Esophagus muscularis mucosa (tissue), 4 donors: ENCODE data around the gene SLC2A6. TPM values are rescaled to one million over a fixed set of nuclear protein-coding genes. Genes with fewer than 3 reads are reported as not detected.

Source experiments
- DNase-seq: peaks from one replicate; pipeline ENCODE4 v3.0.0-alpha.2; 2017; ENCODE audit errors: extremely low spot score
- H3K27ac ChIP-seq, 4 donors: fragments of 200-600 bp; sonication (generic); replicated peaks in 1 of 4; 1 replicate in 3 of 4; 2 replicates in 1 of 4; pipeline ENCODE4 v1.5.1; 2016 to 2019; ENCODE audit warnings: mild to moderate bottlenecking in 1 of 4
- H3K27me3 ChIP-seq, 4 donors: fragments of 200-600 bp; sonication (generic); one replicate each; pipeline versions ENCODE4 v1.5.1 to v1.6.0; 2016 to 2019
- H3K36me3 ChIP-seq, 4 donors: fragments of 200-600 bp; sonication (generic); one replicate each; pipeline ENCODE4 v1.5.1; 2016 to 2019
- H3K4me1 ChIP-seq, 4 donors: fragments of 200-600 bp; sonication (generic); one replicate each; pipeline ENCODE4 v1.5.1; 2016 to 2019
- H3K4me3 ChIP-seq, 4 donors: fragments of 200-600 bp; sonication (generic); 1 replicate in 2 of 4; 2 replicates in 2 of 4; pipeline ENCODE4 v1.5.1; 2016 to 2019; ENCODE audit warnings: mild to moderate bottlenecking in 4 of 4, moderate library complexity in 1 of 4
- H3K9me3 ChIP-seq, 4 donors: fragments of 200-600 bp; sonication (generic); 1 replicate in 3 of 4; 2 replicates in 1 of 4; pipeline ENCODE4 v1.5.1; 2016 to 2019
- CTCF ChIP-seq, 3 experiments: fragments of 200-600 bp in 2 of 3; fragments of 450-650 bp in 1 of 3; sonication (generic) in 2 of 3; IDR thresholded peaks; one replicate each; pipeline ENCODE4 v1.5.1; 2017 to 2019; ENCODE audit warnings: antibody characterized with exemption in 3 of 3, mild to moderate bottlenecking in 2 of 3, moderate library complexity in 1 of 3
- EP300 ChIP-seq: sonication (generic); formaldehyde crosslinking; IDR thresholded peaks from one replicate; pipeline ENCODE4 v1.6.1; 2017; ENCODE audit warnings: antibody characterized with exemption
- POLR2A ChIP-seq: fragments of 450-650 bp; IDR thresholded peaks from one replicate; pipeline ENCODE4 v1.6.1; 2017; ENCODE audit warnings: antibody characterized with exemption, moderate library complexity, mild to moderate bottlenecking, low read depth
- POLR2AphosphoS5 ChIP-seq, 2 donors: sonication (generic); formaldehyde crosslinking; IDR thresholded peaks; one replicate each; pipeline ENCODE4 v1.6.1; 2017; ENCODE audit warnings: antibody characterized with exemption in 2 of 2
- WGBS: methylation state at CpG from one replicate; pipeline ENCODE4 v1.1.5; 2018; 5-methylcytosine and 5-hydroxymethylcytosine counted together
- intact Hi-C: fragments of 100-400 bp; cut with DNase I; formaldehyde crosslinking; loops from one replicate; pipeline ENCODE4 v1.15.1; 2023
- total RNA-seq, 4 donors: library from RNA; depleted of rRNA; stranded (reverse); fragments of >200 nt; gene quantifications; one replicate each; pipeline versions ENCODE4 v1.1.0 to v1.2.1, GENCODE V29; 2016

Gene SLC2A6
- total RNA-seq, 4 donors from 2014 or later: 2.9 to 8.6 (median 5.9) TPM

GRCh38 chr9:133429641-133430161 is 49.2 kb downstream of the SLC2A6 start:
- Histone ChIP-seq H3K4me3 (peak overlapping the region in 1 of 4 donors; percentile 43), H3K4me1 (peaks cover 2 to 22% (median 18%) of the 10 kb centered on the region in 4 donors), H3K27me3 (peaks cover 0 to 54% (median 17%) of the 10 kb centered on the region in 4 donors), H3K9me3 (no peaks in the 10 kb centered on the region), H3K36me3 (peaks cover 0 to 2% (median 0%) of the 10 kb centered on the region in 4 donors), H3K27ac (no peak overlapping the region)
- intact Hi-C loops: no loop called here
- 24% methylated on average over 36 of the region's 49 CpGs for WGBS
- DNase-seq: no peak
- no peak for TF ChIP-seq POLR2A
- TF ChIP-seq POLR2AphosphoS5 (IDR thresholded peaks at IDR 0.05): no peak
- no peak for TF ChIP-seq EP300
- TF ChIP-seq CTCF (IDR thresholded peaks at IDR 0.05): peak in 1 of 3 experiments; percentile 37

- 12% methylated on average over 18 of the region's 18 CpGs for WGBS
- intact Hi-C loops: no loop called here
- TF ChIP-seq CTCF (IDR thresholded peaks at IDR 0.05): no peak
- no peak for TF ChIP-seq POLR2A
- no peak for TF ChIP-seq EP300
- TF ChIP-seq POLR2AphosphoS5 (IDR thresholded peaks at IDR 0.05): no peak
- Histone ChIP-seq H3K4me3 (peak overlapping the region in 3 of 4 donors; percentile 28 to 43 (median 35)), H3K27me3 (peaks cover 0 to 59% (median 17%) of the 10 kb centered on the region in 4 donors), H3K36me3 (peaks cover 0 to 2% (median 0%) of the 10 kb centered on the region in 4 donors), H3K4me1 (peaks cover 2 to 22% (median 18%) of the 10 kb centered on the region in 4 donors), H3K27ac (no peak overlapping the region), H3K9me3 (no peaks in the 10 kb centered on the region)
- DNase-seq: no peak
These were observed 49.7 kb downstream of the SLC2A6 start for GRCh38 chr9:133429214-133429613.

GRCh38 chr9:133428617-133429101 is 50.2 kb downstream of the SLC2A6 start:
- WGBS: 17% methylated on average over 23 of the region's 57 CpGs
- intact Hi-C loops: no loop called here
- Histone ChIP-seq H3K4me3 (peak overlapping the region; percentile 28 to 52 (median 39)), H3K27me3 (peaks cover 0 to 64% (median 17%) of the 10 kb centered on the region in 4 donors), H3K4me1 (peaks cover 2 to 22% (median 18%) of the 10 kb centered on the region in 4 donors), H3K36me3 (peaks cover 0 to 2% (median 0%) of the 10 kb centered on the region in 4 donors), H3K9me3 (no peaks in the 10 kb centered on the region), H3K27ac (no peak overlapping the region)
- no peak for DNase-seq
- TF ChIP-seq CTCF (IDR thresholded peaks at IDR 0.05): no peak
- TF ChIP-seq POLR2AphosphoS5 (IDR thresholded peaks at IDR 0.05): no peak
- TF ChIP-seq EP300: no peak
- TF ChIP-seq POLR2A: no peak

GRCh38 chr9:133427658-133428348 is 51.1 kb downstream of the SLC2A6 start:
- DNase-seq: no peak
- Histone ChIP-seq H3K27me3 (peaks cover 0 to 68% (median 17%) of the 10 kb centered on the region in 4 donors), H3K4me1 (peaks cover 2 to 22% (median 18%) of the 10 kb centered on the region in 4 donors), H3K4me3 (peak overlapping the region in 1 of 4 donors; percentile 43), H3K27ac (no peak overlapping the region), H3K36me3 (peaks cover 0 to 2% (median 0%) of the 10 kb centered on the region in 4 donors), H3K9me3 (no peaks in the 10 kb centered on the region)
- intact Hi-C loops: no loop called here
- 69% methylated on average over 10 of the region's 10 CpGs for WGBS
- TF ChIP-seq POLR2A: no peak

- Histone ChIP-seq H3K4me3 (no peak overlapping the region), H3K36me3 (peaks cover 0 to 2% (median 0%) of the 10 kb centered on the region in 4 donors), H3K9me3 (no peaks in the 10 kb centered on the region), H3K27ac (no peak overlapping the region), H3K27me3 (peaks cover 0 to 68% (median 17%) of the 10 kb centered on the region in 4 donors), H3K4me1 (peaks cover 2 to 22% (median 18%) of the 10 kb centered on the region in 4 donors)
- no peak for DNase-seq
- TF ChIP-seq EP300 (no peak), POLR2AphosphoS5 (IDR thresholded peaks at IDR 0.05) (no peak)
- WGBS: 100% methylated on average over 1 of the region's 11 CpGs
- intact Hi-C loops: no loop called here
These were observed 52.9 kb downstream of the SLC2A6 start for GRCh38 chr9:133426011-133426410.
